Stomach (tissue), 9 donors: ENCODE measurements around the gene RETSAT. TPM values are rescaled to one million over a fixed set of nuclear protein-coding genes. Genes with fewer than 3 reads are reported as not detected.
"Not testable (repeated sequence)": the region's sequence is repeated elsewhere in the genome, so short reads cannot be mapped to it uniquely, and the experiment has no call there.

Experiments used
- DNase-seq, 2 donors: peaks; one replicate each; pipeline versions ENCODE4 v3.0.0 to v3.0.0-alpha.2; 2013 to 2019
- H3K27ac ChIP-seq, 5 donors: fragments of 200-600 bp in 4 of 5; sonication (generic) in 4 of 5; one replicate each; pipeline ENCODE4 v1.5.1; 2013 to 2019; ENCODE audit warnings: mild to moderate bottlenecking in 1 of 5, moderate library complexity in 1 of 5
- H3K27me3 ChIP-seq, 3 donors: fragments of 200-600 bp; sonication (generic); one replicate each; pipeline ENCODE4 v1.5.1; 2017 to 2019; ENCODE audit warnings: mixed run types in 1 of 3
- H3K36me3 ChIP-seq, 4 donors: fragments of 200-600 bp; sonication (generic); 1 replicate in 3 of 4; 2 replicates in 1 of 4; pipeline ENCODE4 v1.5.1; 2016 to 2019
- H3K4me1 ChIP-seq, 4 donors: fragments of 200-600 bp; sonication (generic); one replicate each; pipeline ENCODE4 v1.5.1; 2016 to 2019
- H3K4me3 ChIP-seq, 4 donors: fragments of 200-600 bp; sonication (generic) in 3 of 4; one replicate each; pipeline ENCODE4 v1.5.1; 2016 to 2019; ENCODE audit warnings: mild to moderate bottlenecking in 1 of 4
- H3K9me3 ChIP-seq, 4 donors: fragments of 200-600 bp; sonication (generic); one replicate each; pipeline ENCODE4 v1.5.1; 2016 to 2019
- EP300 ChIP-seq: sonication (generic); formaldehyde crosslinking; IDR thresholded peaks from one replicate; pipeline ENCODE4 v1.6.1; 2017; ENCODE audit warnings: antibody characterized with exemption
- POLR2A ChIP-seq, 4 donors: fragments of 450-650 bp; IDR thresholded peaks; one replicate each; pipeline ENCODE4 v1.6.1; 2016; ENCODE audit warnings: antibody characterized with exemption in 4 of 4, control low read depth in 2 of 4, mild to moderate bottlenecking in 1 of 4, moderate library complexity in 1 of 4
- POLR2AphosphoS5 ChIP-seq, 3 donors: sonication (generic); formaldehyde crosslinking; IDR thresholded peaks; one replicate each; pipeline ENCODE4 v1.6.1; 2016; ENCODE audit warnings: antibody characterized with exemption in 3 of 3
- WGBS, 5 donors: extraction: QIAGEN DNeasy Blood & Tissue Kit in 3 of 5; methylation state at CpG; one replicate each; pipeline versions ENCODE4 v1.1.5 to v1.1.7; 2013 to 2018; 5-methylcytosine and 5-hydroxymethylcytosine counted together
- intact Hi-C: fragments of 100-400 bp; cut with DNase I; formaldehyde crosslinking; loops from one replicate; pipeline ENCODE4 v1.15.1; 2023; ENCODE audit warnings: low total_unique reads
- polyA plus RNA-seq, 3 donors: library from polyadenylated mRNA; stranded (reverse); fragments of 200-250 nt; gene quantifications; one replicate each; pipeline ENCODE4 v1.2.3, GENCODE V29; 2013
- total RNA-seq, 5 donors: library from RNA; depleted of rRNA; stranded (reverse); fragments of >200 nt; gene quantifications; one replicate each; pipeline versions ENCODE4 v1.1.0 to v1.2.3, GENCODE V29; 2014 to 2016
- TF ChIP-seq, protein P1 (sequence below), 7 experiments: fragments of 450-650 bp in 4 of 7; fragments of 200-600 bp in 3 of 7; sonication (generic) in 3 of 7; IDR thresholded peaks; one replicate each; pipeline ENCODE4 v1.5.1; 2016 to 2019; ENCODE audit warnings: antibody characterized with exemption in 7 of 7, control low read depth in 2 of 7, mild to moderate bottlenecking in 1 of 7
- donor health status: healthy with polysubstance abuse.
- donor health status: Bipolar disorder and iron deficiency.
- donor health status: healthy.

The RETSAT gene
- total and polyA plus RNA-seq, 8 donors, result 11.5 to 90.1 (median 46.7) TPM

DNA sequence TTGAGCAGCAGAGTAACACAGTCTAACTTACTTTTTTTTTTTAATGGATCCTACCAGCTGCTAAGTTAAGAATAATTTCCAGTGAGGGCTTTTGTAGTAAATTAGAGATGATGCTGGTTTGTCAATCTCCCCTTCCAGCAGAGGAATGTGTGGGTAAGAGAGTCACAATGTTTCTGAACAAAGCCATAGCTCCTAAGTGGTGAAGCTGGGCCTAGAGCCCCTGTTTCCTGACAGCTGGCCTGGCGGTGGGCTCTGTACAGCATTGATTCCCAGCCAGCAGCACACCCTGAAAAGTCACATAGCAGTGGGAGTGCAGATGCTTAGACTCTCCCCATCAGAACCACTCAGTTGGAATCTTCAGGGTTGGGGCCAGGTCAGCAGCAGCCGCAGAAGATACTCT, 31.4 kb upstream of the RETSAT start:
- Histone ChIP-seq H3K27ac (no peak overlapping the region), H3K4me3 (no peak overlapping the region), H3K4me1 (no peaks in the 10 kb centered on the region), H3K27me3 (no peaks in the 10 kb centered on the region), H3K9me3 (no peaks in the 10 kb centered on the region), H3K36me3 (peaks cover 29 to 90% (median 84%) of the 10 kb centered on the region in 4 donors)
- no peak for DNase-seq
- TF ChIP-seq POLR2A (IDR thresholded peaks at IDR 0.05) (no peak), POLR2AphosphoS5 (IDR thresholded peaks at IDR 0.05) (no peak), EP300 (no peak)
- TF ChIP-seq, protein P1, sequence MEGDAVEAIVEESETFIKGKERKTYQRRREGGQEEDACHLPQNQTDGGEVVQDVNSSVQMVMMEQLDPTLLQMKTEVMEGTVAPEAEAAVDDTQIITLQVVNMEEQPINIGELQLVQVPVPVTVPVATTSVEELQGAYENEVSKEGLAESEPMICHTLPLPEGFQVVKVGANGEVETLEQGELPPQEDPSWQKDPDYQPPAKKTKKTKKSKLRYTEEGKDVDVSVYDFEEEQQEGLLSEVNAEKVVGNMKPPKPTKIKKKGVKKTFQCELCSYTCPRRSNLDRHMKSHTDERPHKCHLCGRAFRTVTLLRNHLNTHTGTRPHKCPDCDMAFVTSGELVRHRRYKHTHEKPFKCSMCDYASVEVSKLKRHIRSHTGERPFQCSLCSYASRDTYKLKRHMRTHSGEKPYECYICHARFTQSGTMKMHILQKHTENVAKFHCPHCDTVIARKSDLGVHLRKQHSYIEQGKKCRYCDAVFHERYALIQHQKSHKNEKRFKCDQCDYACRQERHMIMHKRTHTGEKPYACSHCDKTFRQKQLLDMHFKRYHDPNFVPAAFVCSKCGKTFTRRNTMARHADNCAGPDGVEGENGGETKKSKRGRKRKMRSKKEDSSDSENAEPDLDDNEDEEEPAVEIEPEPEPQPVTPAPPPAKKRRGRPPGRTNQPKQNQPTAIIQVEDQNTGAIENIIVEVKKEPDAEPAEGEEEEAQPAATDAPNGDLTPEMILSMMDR (IDR thresholded peaks at IDR 0.05), result no peak
- intact Hi-C loops, result no loop called here
- WGBS, 5 donors, result 78 to 92% (median 88%) methylated on average over 2 of the region's 2 CpGs

DNA sequence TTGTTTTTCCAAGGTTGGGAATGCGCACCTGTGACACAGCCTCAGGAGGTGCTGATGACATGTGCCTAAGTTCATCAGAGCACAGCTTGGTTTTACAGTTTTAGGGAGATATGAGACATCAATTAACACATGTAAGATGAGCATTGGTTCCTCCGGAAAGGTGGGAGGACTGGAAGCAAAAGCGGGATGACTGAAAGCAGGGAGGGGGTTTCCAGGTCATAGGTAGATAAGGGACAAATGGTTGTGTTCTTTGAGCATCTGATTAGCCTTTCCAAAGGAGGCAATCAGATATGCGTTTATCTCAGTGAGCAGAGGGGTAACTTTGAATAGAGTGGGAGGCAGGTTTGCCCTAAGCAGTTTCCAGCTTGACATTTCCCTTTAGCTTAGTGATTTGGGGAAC, 29.5 kb upstream of the RETSAT start:
- no peak for TF ChIP-seq POLR2AphosphoS5 (IDR thresholded peaks at IDR 0.05)
- TF ChIP-seq, protein P1 (IDR thresholded peaks at IDR 0.05), result no peak
- TF ChIP-seq EP300, result no peak
- TF ChIP-seq POLR2A (IDR thresholded peaks at IDR 0.05), result no peak
- no peak overlapping the region for H3K27ac ChIP-seq
- no peak for DNase-seq
- intact Hi-C loops, result no loop called here
- no peak overlapping the region for H3K4me3 ChIP-seq
- peaks cover 12 to 90% (median 84%) of the 10 kb centered on the region in 4 donors for H3K36me3 ChIP-seq
- no peaks in the 10 kb centered on the region for H3K9me3 ChIP-seq
- 73 to 82% (median 77%) methylated on average over 4 of the region's 4 CpGs for WGBS, 5 donors
- no peaks in the 10 kb centered on the region for H3K27me3 ChIP-seq
- no peaks in the 10 kb centered on the region for H3K4me1 ChIP-seq

DNA sequence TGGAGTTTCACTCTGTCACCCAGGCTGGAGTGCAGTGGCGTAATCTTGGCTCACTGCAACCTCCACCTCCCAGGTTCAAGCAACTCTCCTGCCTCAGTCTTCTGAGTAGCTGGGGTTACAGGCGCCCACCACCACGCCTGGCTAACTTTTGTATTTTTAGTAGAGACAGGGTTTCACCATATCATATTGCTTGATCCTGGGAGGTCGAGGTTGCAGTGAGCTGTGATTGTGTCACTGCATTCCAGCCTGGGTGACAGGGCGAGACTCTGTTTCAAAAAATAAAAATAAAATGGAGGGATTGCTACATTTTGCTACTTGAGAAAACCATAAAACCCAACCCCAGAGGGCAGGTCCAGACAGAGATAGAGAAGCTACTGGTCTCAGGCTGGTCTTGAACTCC, 28.8 kb upstream of the RETSAT start:
- H3K27me3 ChIP-seq, H3K4me1 ChIP-seq, H3K9me3 ChIP-seq, DNase-seq, H3K27ac ChIP-seq, H3K4me3 ChIP-seq, intact Hi-C loops: not testable (repeated sequence)
- WGBS, 5 donors, result 88 to 94% (median 90%) methylated on average over 5 of the region's 5 CpGs
- H3K36me3 ChIP-seq, result peaks cover 11 to 90% (median 84%) of the 10 kb centered on the region in 4 donors

DNA sequence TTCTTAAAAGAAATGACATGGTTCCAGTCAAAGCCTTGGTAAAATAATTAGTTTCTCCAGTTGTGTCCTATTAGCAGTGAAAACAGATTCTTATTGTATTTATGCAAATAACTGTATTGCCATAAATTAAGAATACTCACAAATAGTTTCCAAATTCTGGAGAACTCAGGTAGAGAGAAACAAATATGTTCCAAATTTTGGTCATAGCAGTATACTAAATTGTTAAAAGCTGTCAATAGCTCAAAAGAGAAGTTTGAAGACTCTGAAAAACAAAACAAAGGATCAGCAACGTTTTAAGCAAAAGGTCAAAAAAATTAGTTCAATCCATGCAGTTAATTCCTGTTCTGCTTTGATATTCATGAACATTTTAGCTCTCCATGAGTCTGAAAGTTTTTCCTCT, 25.7 kb upstream of the RETSAT start:
- Histone ChIP-seq H3K9me3 (no peaks in the 10 kb centered on the region), H3K27me3 (no peaks in the 10 kb centered on the region), H3K27ac (no peak overlapping the region), H3K36me3 (peaks cover 14 to 85% (median 77%) of the 10 kb centered on the region in 4 donors), H3K4me3 (no peak overlapping the region), H3K4me1 (peaks cover 0 to 14% (median 0%) of the 10 kb centered on the region in 4 donors)
- 78 to 86% (median 84%) methylated on average over 1 of the region's 1 CpG for WGBS, 5 donors
- DNase-seq, result no peak
- TF ChIP-seq EP300 (no peak), POLR2A (IDR thresholded peaks at IDR 0.05) (no peak), POLR2AphosphoS5 (IDR thresholded peaks at IDR 0.05) (no peak)
- TF ChIP-seq, protein P1 (IDR thresholded peaks at IDR 0.05), result no peak
- intact Hi-C loops, result no loop called here

DNA sequence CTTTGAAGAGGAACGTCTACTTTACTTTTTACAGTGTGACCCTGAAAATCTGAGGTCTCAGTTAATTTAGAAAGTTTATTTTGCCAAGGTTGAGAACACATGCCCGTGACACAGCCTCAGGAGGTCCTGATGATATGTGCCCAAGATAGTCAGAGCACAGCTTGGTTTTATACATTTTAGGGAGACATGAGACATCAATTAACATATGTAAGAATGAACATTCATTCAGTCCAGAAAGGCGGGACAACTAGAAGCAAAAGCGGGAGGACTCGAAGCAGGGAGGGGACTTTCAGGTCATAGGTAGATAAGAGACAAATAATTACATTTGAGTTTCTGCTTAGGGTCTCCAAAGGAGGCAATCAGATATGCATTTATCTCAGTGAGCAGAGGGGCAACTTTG, 23.9 kb upstream of the RETSAT start:
- TF ChIP-seq EP300 (no peak), POLR2A (IDR thresholded peaks at IDR 0.05) (no peak), POLR2AphosphoS5 (IDR thresholded peaks at IDR 0.05) (no peak)
- TF ChIP-seq, protein P1 (IDR thresholded peaks at IDR 0.05), result no peak
- Histone ChIP-seq H3K4me3 (no peak overlapping the region), H3K36me3 (peaks cover 14 to 78% (median 66%) of the 10 kb centered on the region in 4 donors), H3K4me1 (peaks cover 0 to 14% (median 0%) of the 10 kb centered on the region in 4 donors), H3K27ac (no peak overlapping the region), H3K27me3 (no peaks in the 10 kb centered on the region), H3K9me3 (no peaks in the 10 kb centered on the region)
- no peak for DNase-seq
- intact Hi-C loops, result no loop called here
- WGBS, 5 donors, result 75 to 93% (median 86%) methylated on average over 5 of the region's 5 CpGs
